CD1c-positive myeloid dendritic cell (primary cell): ENCODE data around the gene RAET1E.
"Not testable (repeated sequence)": the region's sequence is repeated elsewhere in the genome, so short reads cannot be mapped to it uniquely, and the experiment has no call there.

Source experiments
- DNase-seq: peaks from one replicate; pipeline ENCODE4 v3.0.0-alpha.2; 2016; ENCODE audit errors: extremely low spot score

The RAET1E gene

DNA sequence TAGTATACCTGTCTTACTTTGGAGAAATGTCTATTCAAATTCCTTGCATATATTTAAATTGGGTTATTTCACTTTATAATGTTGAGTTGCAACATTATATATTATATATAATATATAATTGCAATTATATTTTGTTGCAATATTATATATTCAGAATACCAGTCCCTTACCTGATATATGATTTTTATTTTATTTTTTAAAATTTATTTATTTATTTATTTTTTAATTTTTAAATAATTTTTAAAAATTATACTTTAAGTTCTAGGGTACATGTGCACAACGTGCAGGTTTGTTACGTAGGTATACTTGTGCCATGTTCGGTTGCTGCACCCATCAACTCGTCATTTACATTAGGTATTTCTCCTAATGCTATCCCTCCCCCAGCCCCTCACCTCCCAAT is 29.1 kb upstream of the RAET1E start:
- not testable (repeated sequence) for DNase-seq

DNA sequence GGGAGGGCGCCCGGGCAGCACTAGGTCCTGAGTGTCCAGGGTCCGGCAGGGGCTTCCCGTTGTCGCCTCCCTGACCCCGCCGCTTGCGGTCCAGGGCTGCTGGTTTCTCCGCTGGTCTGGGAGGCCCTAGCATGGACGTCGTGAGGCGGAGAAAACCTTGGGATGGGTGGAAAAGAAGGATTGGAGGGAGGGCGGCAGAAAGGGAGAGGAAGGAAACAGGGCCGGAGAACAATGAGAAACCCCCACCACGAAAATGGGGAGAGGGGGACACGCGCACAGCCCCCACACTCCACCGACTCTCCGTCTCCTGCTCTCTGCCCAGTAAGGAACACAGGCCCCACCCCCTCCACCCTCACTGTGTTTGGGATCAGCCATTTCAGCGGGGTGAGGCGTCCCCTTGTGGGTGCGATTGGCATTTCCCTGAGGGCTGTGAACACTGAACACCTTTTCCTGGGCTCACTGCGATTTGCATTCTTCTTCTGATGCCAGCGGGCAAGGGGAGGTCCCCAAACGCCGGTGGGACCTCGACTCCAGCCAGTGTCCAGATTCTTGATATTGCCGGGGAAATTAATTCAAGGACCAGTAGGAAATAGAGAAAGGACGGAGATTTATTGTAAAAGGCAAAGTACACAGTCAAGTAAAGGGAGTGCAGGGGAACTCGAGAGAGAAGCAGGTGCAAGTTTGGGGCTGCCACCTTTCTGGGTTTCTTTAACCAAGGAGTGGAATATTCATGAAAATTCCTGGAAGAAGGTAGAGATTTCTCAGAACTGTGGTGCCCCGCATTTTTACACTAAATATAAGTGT is 28.3 kb upstream of the RAET1E start:
- peak; percentile 80 for DNase-seq

DNA sequence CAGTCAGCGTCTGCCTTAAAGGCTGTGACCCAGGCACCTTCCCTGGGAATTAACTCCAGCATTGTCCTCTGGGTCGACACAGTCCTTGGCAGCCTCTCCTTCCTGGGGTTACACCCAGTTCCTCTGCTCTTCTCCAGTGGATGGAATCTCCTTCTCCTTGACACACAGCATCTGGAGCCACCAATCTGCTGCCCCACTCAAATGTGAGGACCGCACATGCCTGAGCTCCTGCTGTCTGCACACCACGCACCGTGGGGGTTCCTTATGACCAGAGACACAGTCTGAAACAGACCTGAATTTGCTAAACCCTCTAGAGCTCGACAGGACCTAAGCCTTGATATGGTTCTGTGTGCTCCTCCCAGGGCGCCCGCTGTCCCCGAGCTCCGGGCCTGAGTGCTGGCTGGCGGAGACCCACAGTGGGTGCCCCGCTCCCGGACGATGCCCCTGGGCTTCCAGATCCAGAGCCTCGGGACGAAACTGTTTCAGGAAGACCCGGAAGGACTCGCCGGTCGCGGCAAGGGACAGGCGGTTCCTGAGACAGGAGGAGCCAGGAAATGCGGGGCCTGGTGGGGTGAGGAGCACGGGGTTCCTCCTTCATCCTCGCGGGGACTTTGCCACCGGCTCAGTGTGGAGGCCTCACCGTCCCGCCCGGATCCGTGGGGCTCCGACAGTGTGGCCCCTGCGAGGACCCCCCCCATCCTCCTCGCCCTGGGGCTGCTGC is 27.5 kb upstream of the RAET1E start:
- DNase-seq: no peak

DNA sequence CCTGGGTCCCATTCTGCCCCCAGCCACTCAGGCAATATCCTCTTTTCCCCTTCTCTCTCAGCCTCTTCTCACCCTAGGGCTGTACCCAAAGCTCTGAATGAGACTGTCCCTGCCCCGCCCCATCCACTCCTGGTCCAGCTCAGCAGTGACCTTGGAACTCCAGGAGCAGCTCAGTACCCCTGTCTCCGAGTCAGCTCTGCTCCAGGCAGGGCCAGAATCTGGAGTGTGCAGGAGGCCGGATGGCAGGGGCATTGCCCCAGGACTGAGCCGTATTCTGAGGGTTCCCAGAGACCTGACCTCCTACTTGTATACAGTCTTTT is 27.0 kb upstream of the RAET1E start:
- DNase-seq: no peak

DNA sequence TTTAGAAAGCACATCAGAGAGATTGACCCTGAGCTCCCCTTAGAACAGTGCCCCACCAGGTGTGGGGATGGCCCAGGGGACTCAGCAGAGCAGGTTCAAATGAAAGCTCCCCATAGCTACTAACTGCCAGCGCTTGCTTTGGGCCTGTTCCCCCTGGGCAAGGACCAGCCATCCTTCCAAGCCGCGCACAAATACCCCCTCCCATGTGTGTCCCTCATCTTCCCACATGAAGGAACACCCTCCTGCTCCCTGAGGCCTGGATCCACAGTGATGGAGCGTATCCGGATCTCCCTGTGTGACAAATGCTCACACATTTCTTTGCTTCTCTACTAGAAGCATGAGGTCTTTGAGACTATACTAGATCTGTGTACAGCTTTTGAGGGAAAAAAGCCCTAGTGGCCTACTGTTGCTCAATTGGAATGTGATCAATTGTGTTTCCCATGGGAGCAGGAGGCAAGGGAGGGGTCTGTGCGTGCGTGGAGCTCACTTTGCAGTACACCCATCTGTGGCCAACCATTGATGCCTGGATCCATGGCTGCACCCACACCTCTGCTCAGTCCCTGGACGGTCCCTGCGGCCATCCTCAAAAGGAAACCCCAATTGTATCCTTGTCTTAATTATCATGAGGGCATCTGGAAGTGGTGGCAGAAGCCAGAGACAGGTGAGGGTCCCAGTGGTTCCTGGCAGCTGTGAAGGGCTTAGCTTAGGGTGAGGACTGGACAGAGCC is 26.5 kb upstream of the RAET1E start:
- no peak for DNase-seq

DNA sequence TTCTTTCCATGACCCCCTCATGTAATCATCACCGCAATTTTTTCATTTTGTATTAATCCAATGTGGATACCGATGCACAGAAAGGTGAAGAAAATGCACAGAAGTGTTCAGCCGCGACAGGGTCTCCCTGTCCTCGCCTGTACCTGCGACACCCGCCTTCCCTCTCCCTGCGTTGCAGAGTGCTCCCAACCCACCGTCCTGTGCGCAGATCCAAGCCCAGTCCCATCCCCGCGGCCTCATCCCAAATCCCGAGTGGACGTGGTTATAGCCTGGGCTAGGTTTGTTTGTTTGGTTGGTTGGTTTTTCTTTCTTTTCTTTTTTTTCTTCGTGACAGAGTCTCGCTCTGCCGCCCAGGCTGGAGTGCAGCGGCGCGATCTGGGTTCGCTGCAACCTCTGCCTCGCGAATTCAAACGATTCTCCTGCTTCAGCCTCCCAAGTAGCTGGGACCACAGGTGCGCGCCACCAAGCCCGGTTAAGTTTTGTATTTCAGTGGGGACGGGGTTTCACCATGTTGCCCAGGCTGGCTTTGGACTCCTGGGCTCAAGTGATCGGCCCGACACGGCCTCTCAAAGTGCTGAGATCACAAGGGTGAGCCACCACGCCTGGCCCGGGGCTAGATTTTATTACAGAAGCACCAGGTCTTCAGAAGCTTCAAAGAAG is 25.5 kb upstream of the RAET1E start:
- DNase-seq: no peak

DNA sequence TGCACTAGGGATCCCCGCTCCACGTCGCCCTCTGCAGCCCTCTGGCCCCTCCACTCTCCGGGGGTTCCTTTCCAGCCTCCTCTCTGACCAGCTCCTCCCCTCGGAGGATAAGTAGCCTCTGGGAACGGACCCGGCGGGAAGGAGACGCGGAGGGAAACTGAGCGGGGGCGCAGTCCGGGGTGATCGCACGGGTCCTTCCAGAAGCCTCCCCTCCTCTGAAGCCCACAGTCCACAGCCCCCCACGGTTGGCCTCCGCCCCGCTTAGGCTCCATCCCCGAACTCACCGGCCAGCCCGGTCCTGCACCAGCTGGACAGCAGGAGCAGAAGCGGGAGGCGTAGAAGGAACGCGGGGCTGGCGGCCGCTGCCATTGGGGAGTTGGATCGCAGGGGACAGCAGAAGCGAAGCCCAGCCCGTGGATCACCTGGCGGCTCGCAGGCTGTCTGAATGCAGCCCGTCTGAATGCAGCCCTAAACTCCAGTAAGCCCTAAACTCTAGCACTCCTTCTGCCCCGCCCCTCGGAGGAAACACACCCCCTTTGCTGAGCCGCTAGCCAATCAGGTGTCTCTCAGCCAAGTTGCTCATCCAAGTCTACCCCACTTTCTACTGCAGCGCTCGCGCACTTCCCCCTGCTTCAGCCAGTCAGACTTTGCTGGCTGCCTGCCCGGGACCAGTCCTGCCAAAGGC is 24.9 kb upstream of the RAET1E start, which contains the start of gene RAET1G:
TSS of gene RAET1G (minus strand) at position 480 of the 685 bp plus-strand sequence. CDS start at position 369, 111 bp downstream.
- peak; percentile 80 for DNase-seq

DNA sequence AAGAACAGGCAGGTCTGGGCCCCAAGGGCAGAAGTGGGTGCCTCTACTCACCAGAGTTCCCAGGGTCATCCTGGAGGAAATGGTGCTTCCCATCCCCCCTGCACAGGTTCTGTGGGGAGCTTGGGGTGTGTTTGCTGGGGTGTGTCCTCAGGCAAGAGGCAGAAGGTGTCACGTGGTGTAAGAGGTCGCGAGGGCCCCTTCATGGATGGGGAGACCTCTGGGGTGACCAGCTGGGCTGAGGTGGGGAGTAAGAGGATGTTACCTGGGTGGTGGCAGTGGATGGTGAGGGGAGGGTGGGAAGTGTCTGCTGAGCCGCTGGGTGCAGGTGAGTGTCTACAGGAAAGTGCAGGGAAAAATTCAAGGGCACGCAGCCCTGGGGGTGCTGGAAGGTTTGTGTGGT is 24.2 kb upstream of the RAET1E start:
- DNase-seq: not testable (repeated sequence)

DNA sequence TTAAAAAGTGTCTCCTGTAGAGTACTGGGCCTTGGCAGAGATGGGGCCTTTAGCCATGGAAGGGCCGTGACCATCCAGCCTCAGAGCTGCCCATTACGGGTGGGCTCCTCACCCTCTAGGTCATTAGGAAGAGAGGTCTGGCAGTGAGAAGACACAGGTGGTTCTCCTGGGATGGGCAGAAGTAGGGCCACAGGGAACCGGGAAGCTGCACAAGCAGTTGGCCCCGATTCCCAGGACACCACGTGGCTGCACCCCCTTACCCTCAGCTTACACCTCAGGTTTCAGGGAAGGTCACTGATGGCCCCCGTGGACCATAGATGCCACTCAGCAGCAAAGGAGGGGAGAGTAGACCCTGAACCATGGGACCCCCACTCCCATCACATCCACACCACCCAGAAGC is 23.4 kb upstream of the RAET1E start:
- DNase-seq: no peak

DNA sequence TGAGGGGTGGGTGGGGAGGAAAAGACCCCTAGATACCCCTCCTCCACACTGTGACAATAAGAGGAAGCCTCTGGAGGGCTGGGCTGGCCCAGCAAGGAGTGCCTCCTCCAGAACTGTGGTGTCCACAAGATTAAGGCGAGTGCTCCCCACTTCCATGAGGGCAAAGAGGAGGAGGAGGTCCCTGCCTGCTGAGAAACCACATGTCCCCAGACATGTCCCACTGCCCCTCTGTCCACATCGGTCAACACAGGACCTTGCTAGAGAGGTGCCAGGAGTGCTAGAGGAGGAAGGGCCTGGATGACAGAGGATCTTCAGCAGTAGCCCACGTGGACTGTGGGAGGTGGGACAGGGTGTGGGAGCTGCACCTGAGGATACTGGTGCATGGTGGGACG is 21.9 kb upstream of the RAET1E start:
- no peak for DNase-seq

DNA sequence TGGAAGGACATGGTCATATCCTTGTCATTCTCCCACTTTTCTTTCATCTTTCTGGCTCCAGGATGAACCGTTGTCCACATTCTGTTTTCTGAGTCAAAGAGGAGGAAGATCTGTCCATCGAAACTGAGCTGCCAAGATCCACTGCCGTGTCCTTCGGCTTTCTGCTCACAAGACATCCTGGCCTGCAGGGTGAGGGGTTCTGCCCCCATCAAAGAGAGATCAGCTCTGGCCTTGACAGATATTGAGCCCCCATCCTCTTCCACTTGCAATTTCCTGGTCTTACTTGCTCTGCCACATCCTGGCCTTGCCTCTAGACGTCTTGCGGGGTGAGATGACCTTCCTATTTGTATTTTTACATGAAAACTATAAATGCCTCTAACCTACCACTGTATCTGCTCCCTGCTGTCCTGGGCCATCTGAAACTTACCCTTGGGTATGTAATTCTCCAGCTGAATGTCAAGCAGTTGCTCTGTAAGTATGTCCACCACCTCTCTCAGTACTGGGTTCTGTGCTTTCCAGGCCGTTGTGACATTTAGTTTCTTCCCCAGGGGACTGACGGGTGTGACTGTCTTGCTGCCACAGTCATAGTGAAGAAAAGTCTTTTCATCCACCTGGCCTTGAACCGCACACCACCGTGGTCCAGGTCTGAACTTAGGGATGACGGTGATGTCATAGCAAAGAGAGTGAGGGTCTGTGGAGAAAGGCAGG is 21.4 kb upstream of the RAET1E start:
- DNase-seq: not testable (repeated sequence)

DNA sequence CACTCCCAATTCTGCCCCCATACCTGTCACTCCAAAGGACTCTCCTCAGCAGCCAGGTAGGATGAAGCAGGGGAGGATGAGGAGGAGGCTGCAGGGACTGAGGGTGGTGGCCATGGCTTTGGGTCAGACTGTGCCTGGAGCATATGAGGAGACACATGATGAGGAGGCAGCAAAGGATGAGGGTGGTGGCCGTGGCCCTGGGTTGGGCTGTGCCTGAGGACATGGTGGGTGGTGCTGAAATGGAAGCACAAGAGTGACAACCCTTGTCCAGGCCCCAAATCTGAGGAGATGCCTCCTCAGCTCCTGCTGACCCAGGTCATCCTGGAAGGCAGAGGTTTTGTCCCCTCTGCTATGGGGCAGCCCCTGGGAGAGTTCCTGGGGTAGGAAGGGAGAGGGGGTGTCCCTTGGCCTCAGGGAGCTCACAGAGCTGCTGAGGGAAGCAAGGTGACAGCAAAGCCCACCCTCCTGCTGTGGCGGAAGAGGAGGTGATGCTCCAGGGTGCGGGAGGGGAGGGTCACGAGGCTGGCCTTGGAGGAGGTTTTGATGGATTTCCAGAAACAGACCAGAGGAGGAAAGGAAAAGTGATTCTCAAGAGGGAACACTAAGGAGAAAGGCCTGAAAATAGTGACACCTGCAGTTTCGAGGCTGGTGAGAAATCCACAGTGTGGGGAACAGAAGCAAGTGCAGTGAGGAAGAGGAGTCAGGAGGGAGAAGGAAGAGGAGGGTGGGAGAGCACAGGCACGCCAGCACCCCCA is 20.4 kb upstream of the RAET1E start:
- DNase-seq: no peak

DNA sequence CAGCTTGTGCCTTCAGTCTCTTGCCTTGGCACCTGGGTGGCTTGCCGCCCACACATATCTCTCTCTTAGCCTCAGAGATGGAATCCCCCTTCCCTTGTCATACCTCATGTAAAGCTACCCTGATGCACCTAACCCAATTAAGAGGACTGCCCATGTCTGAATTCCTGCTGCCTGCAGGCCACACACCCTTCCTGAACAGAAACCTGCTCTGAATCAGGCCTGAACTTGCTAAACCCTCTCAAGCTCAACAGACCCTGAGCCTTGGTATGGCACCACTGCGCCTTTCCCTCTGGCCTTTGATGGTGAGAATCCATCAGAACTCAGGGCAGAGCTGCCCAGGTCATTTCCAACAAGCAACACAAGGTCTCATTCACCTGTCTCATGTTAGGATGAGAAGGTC is 19.8 kb upstream of the RAET1E start:
- DNase-seq: no peak

DNA sequence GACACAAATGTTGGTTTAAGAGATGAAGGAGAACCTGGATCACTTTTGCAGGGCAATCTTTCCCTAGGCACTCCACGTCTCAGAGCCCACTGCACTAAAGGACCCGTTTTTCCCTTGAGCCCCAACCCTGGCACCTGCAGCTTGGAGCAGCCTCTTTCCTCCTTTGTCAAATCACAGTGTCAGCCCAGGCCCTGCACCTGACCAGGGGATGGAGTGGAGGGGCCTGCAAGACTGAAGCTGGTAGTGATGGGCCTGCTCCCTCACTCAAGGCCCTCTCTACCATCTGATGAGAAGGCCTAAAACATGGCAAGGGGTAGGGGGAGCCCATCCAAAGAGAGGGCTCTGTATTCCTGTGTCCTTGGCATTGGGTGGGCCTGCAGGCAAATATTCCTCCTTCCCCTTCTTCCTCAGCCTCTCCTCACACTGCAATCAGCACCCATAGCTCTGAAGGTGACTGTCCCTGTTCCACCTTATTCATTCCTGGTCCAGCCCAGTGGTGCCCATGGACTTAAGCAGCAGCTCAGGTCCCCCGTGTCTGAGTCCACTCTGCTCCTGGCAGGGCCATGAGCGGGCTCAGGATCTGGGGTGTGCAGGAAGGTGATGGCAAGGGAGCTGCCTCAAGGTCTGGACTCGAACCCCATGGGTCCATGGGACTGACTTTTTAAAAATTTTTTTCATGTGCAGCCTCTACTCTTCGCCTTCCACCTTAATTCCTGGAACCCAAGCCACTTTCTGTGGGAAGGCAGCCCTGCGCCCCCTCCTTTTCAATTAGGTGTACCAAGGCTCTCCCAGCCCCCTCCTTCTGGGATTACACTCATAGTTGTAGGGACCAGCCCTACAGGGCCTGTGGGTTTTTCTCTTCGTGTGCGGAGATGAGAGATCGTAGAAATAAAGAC is 18.3 kb upstream of the RAET1E start:
- DNase-seq: no peak

DNA sequence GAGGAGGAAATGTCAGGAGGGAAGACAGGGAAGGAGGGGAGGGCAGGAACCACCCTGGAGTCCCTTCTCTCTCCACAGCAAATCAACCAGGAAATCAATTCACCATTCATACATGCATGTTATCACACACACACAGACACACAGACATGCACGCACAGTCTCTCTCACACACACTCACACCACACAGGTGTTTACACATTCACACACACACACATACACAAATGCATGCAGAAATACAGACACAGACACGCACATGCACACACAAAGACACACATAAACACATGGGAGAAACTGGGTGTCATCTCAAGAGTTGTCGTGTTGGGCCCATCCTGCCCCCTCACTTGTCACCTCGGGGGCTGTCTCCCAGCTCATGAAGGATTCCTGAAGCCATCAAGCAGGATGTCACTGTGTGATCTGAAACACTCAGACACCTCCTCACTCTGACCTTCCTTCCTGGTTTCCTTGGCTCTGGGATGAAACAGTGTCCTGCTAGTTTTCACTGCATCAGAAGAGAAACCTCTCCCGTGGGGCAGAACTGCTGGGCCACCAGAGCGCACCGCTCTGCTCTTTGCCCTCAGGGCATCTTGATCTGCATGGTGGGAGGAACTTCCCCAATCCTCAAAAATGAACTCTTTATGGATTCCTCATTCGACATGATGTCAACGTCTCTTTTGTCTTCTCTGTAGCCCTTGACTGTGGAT is 15.8 kb upstream of the RAET1E start:
- DNase-seq: no peak

DNA sequence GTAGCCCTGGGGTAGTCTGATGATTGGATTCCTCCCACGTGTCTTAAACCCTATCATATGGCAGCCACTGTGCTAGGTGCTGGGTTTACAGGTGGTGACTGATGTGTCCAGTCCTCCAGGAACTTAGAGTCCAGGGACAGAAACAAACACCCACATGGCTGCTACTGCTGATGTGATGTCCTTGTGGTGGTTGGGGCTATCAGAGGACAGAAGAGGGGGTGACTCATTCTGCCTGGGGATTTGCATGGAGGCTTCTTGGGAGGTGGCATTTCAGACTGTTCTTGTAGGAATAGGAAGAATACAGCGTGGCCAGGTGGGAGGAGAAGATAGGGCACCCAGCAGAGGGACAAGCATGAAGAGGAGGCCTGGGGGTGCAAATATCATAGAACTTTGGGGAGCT is 15.2 kb upstream of the RAET1E start:
- DNase-seq: no peak

DNA sequence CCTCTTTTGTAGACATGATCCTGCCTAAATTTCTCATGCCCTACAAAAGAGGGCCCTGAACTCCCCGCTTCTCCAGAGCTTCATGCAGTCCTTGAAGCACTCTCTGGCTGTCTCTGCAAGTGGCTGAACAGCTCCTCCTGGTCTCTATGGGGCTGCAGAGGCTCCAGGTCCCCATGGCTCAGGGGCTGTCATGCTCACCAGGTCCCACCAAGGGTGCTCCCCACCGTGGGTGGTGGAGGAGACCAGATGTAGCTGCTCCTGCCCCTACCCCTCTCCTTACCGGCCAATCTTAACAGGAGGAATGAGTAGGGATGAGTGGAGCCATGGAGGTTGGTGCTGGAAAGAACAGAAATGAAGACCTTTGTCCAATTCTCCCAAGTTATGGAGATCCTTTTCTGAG is 14.8 kb upstream of the RAET1E start:
- not testable (repeated sequence) for DNase-seq

DNA sequence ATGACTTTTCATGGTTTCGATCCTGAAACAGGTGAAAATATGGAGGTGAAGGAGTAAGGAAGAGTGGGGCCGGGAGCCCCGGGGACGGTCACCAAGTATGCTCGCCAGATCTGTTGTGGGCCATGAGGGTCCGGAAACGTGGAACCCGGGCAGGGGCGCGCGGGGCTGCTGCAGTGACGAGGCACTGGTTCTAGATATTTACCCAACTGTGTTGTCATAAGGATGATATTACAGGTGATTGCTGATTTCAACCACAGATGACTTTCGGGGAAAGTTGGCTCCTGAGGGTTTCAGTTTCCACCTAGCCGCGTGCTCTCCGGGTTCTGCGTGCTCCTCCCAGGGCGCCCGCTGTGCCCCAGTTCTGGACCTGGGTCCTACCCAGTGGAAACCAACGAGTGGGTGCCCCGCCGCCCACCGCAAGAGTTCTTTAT is 12.8 kb upstream of the RAET1E start:
- no peak for DNase-seq
